Thyroid gland (tissue), 4 donors: ENCODE measurements around the gene UGT1A10. TPM values are rescaled to one million over a fixed set of nuclear protein-coding genes. Genes with fewer than 3 reads are reported as not detected.

Experiments
- DNase-seq, 2 donors: peaks; one replicate each; pipeline ENCODE4 v3.0.0-alpha.2; 2019
- H3K27ac ChIP-seq, 3 donors: fragments of 200-600 bp; sonication (generic); 1 replicate in 2 of 3; 2 replicates in 1 of 3; pipeline ENCODE4 v1.5.1; 2016 to 2019; ENCODE audit warnings: mild to moderate bottlenecking in 1 of 3, moderate library complexity in 1 of 3
- H3K27me3 ChIP-seq: fragments of 200-600 bp; sonication (generic); one replicate; pipeline ENCODE4 v1.5.1; 2019
- H3K36me3 ChIP-seq, 2 donors: fragments of 200-600 bp; sonication (generic); one replicate each; pipeline ENCODE4 v1.5.1; 2016 to 2019
- H3K4me1 ChIP-seq, 2 donors: fragments of 200-600 bp; sonication (generic); one replicate each; pipeline ENCODE4 v1.5.1; 2017 to 2019
- H3K4me3 ChIP-seq, 3 donors: fragments of 200-600 bp; sonication (generic); replicated peaks in 1 of 3; 1 replicate in 2 of 3; 2 replicates in 1 of 3; pipeline ENCODE4 v1.5.1; 2016; ENCODE audit warnings: mild to moderate bottlenecking in 1 of 3
- H3K9me3 ChIP-seq: fragments of 200-600 bp; sonication (generic); one replicate; pipeline ENCODE4 v1.5.1; 2017
- CTCF ChIP-seq, 6 experiments: fragments of 200-600 bp in 3 of 6; fragments of 450-650 bp in 3 of 6; sonication (generic) in 3 of 6; IDR thresholded peaks; one replicate each; pipeline ENCODE4 v1.5.1; 2016 to 2019; ENCODE audit warnings: antibody characterized with exemption in 6 of 6, mild to moderate bottlenecking in 2 of 6, inconsistent platforms in 1 of 6, moderate library complexity in 1 of 6
- POLR2A ChIP-seq, 2 donors: fragments of 450-650 bp; IDR thresholded peaks; one replicate each; pipeline ENCODE4 v1.6.1; 2017; ENCODE audit warnings: antibody characterized with exemption in 2 of 2, mild to moderate bottlenecking in 2 of 2, moderate library complexity in 1 of 2
- WGBS, 2 donors: methylation state at CpG; one replicate each; pipeline ENCODE4 v1.1.5; 2017; 5-methylcytosine and 5-hydroxymethylcytosine counted together
- intact Hi-C: fragments of 100-400 bp; cut with DNase I; formaldehyde crosslinking; loops from one replicate; pipeline ENCODE4 v1.15.1; 2023
- total RNA-seq, 4 donors: library from RNA; depleted of rRNA; stranded (reverse); fragments of >200 nt; gene quantifications; one replicate each; pipeline ENCODE4 v1.2.3, GENCODE V29; 2016

The UGT1A10 gene
- total RNA-seq, 4 donors from 2014 or later: 0.27 TPM; not detected in 3

DNA sequence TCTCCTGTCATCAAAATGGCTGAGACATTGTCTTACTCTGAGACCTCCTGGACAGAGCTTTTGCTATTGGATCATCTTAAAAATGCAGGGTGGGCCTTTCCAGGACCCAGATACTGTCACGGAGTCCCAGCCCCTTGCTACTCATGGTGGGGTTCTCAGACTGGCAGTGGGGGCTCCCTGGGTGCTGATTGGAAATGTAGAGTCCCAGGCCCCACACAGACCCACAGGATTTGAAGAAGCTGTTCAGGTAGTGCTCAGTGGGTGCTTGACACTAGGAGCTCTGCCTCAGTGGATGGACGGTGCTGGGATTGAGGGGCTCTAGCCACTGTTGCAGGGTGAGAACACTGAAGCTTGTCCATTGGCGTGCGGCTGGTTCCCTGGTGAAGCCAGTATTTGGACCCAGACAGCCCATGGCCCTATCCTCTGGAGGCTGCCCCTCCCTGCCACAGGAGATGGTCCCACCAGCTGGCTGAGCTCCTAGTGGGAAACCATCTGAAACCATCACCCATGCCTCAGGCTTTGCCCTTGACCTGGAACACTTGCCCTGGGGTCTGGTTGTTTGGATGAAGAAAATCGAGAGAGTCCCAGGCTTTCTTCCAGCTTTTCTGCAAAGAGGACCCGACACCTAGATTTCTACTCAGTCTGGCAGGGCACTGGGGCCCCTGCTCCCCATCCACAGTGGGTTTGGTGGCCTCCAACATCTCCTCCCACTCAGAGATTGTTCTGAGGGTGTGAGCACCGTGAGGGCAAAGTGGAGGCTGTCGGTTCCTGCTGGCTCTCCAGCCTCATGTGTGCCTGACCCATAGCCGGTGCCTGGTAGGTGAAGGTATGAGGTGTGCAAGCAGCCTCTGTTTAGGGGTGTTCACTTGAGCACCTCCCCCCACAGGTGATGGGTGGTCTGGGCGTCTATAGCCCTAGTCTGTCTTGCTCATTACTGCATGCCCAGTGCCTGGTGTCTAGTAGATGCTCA lies 172.0 kb downstream of the UGT1A10 start:
- Histone ChIP-seq H3K27me3 (no peaks in the 10 kb centered on the region), H3K36me3 (no peaks in the 10 kb centered on the region), H3K27ac (no peak overlapping the region), H3K9me3 (no peaks in the 10 kb centered on the region), H3K4me1 (no peaks in the 10 kb centered on the region), H3K4me3 (no peak overlapping the region)
- DNase-seq: no peak
- TF ChIP-seq CTCF (IDR thresholded peaks at IDR 0.05) (no peak), POLR2A (IDR thresholded peaks at IDR 0.05) (no peak)
- WGBS, 2 donors: 71 to 84% methylated on average over 3 to 7 of the region's 10 CpGs
- intact Hi-C loops: no loop called here

GRCh38 chr2:233810385-233810784 lies 174.1 kb downstream of the UGT1A10 start:
- H3K4me1 ChIP-seq: no peaks in the 10 kb centered on the region
- intact Hi-C loops: no loop called here
- TF ChIP-seq POLR2A (IDR thresholded peaks at IDR 0.05): no peak
- TF ChIP-seq CTCF (IDR thresholded peaks at IDR 0.05): no peak
- H3K4me3 ChIP-seq: no peak overlapping the region
- H3K9me3 ChIP-seq: no peaks in the 10 kb centered on the region
- 97% methylated on average over 6 of the region's 6 CpGs for WGBS, 2 donors
- no peak for DNase-seq
- no peaks in the 10 kb centered on the region for H3K36me3 ChIP-seq
- no peaks in the 10 kb centered on the region for H3K27me3 ChIP-seq
- H3K27ac ChIP-seq: no peak overlapping the region

DNA sequence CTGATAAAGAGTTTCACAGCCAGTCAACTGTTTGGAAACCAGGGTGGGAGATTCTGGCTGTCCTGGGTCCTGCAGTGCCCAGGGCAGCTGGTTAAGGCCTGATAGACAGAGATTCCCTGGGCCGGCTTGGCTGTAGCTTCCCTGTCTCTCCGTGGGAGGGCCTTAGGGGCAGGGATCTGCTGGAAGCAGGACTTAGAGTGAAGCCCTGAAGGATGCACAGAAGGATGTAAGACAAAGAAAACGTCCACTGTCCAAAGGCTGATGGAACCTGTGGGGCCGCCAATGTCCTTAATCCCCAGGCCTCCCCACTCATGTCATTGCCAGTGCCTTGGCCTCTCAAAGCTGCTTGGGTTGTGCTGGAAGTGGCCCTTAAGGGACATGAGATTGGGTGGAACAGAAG lies 174.8 kb downstream of the UGT1A10 start:
- Histone ChIP-seq H3K4me1 (no peaks in the 10 kb centered on the region), H3K27ac (no peak overlapping the region), H3K36me3 (no peaks in the 10 kb centered on the region), H3K27me3 (no peaks in the 10 kb centered on the region), H3K9me3 (no peaks in the 10 kb centered on the region), H3K4me3 (no peak overlapping the region)
- 86 to 87% methylated on average over 4 of the region's 4 CpGs for WGBS, 2 donors
- TF ChIP-seq POLR2A (IDR thresholded peaks at IDR 0.05) (no peak), CTCF (IDR thresholded peaks at IDR 0.05) (no peak)
- intact Hi-C loops: no loop called here
- no peak for DNase-seq

- Histone ChIP-seq H3K27me3 (no peaks in the 10 kb centered on the region), H3K4me1 (no peaks in the 10 kb centered on the region), H3K36me3 (no peaks in the 10 kb centered on the region), H3K9me3 (no peaks in the 10 kb centered on the region), H3K4me3 (no peak overlapping the region), H3K27ac (no peak overlapping the region)
- TF ChIP-seq POLR2A (IDR thresholded peaks at IDR 0.05) (no peak), CTCF (IDR thresholded peaks at IDR 0.05) (no peak)
- no peak for DNase-seq
- intact Hi-C loops: no loop called here
- WGBS, 2 donors: 88 to 94% methylated on average over 8 of the region's 8 CpGs
Observed at GRCh38 chr2:233811732-233812131, 175.5 kb downstream of the UGT1A10 start.
